ENCODE data around the gene FRMD1.

FRMD1 gene

GRCh38 chr6:168035098-168035660 is 43.8 kb downstream of the FRMD1 start (continued):
- TF ChIP-seq ZNF132 (tag by site-specific recombination; IDR thresholded peaks at IDR 0.05; ENCODE audit: borderline replicate concordance) (no peak), BCL11A (tag by site-specific recombination; IDR thresholded peaks at IDR 0.05; ENCODE audit: low read depth) (no peak), ZNF175 (tag by site-specific recombination; IDR thresholded peaks at IDR 0.05) (no peak), ZNF777 (tag by site-specific recombination; IDR thresholded peaks at IDR 0.05; ENCODE audit: borderline replicate concordance) (peak; percentile 72; the same call in 1 of the 2 replicates), ZNF791 (tag by site-specific recombination; IDR thresholded peaks at IDR 0.05) (no peak), ZBTB21 (tag by site-specific recombination; IDR thresholded peaks at IDR 0.05) (no peak), ZIC2 (tag by site-specific recombination; IDR thresholded peaks at IDR 0.05) (peak; percentile 83), ZNF530 (tag by site-specific recombination; IDR thresholded peaks at IDR 0.05; ENCODE audit: low read depth) (no peak), ZNF248 (tag by site-specific recombination; IDR thresholded peaks at IDR 0.05) (no peak), ZNF629 (tag by site-specific recombination; IDR thresholded peaks at IDR 0.05) (no peak), ZNF580 (tag by site-specific recombination; IDR thresholded peaks at IDR 0.05) (no peak), ZFP37 (tag by site-specific recombination; IDR thresholded peaks at IDR 0.05) (no peak), SP2 (tag by site-specific recombination; IDR thresholded peaks at IDR 0.05) (peak; percentile 65), ZNF16 (tag by site-specific recombination; IDR thresholded peaks at IDR 0.05; ENCODE audit: low read depth) (no peak), ZNF645 (tag by site-specific recombination; IDR thresholded peaks at IDR 0.05) (no peak), ZNF24 (tag by site-specific recombination; IDR thresholded peaks at IDR 0.05) (no peak), GLI2 (tag by site-specific recombination; IDR thresholded peaks at IDR 0.05; ENCODE audit: borderline replicate concordance, low read depth) (no peak), HOXD13 (CRISPR knock-in tag; IDR thresholded peaks at IDR 0.05; ENCODE audit: borderline replicate concordance) (no peak), ZSCAN18 (tag by site-specific recombination; IDR thresholded peaks at IDR 0.05) (no peak), GFI1B (tag by site-specific recombination; IDR thresholded peaks at IDR 0.05) (no peak), ZSCAN30 (tag by site-specific recombination; IDR thresholded peaks at IDR 0.05) (0 out of 2 replicates have a peak, but pooled peaks have one; percentile 21), ZNF768 (tag by site-specific recombination; IDR thresholded peaks at IDR 0.05) (0 out of 2 replicates have a peak, but pooled peaks have one; percentile 4), ZNF404 (tag by site-specific recombination; IDR thresholded peaks at IDR 0.05) (no peak), ZNF48 (tag by site-specific recombination; IDR thresholded peaks at IDR 0.05) (no peak), ZNF18 (tag by site-specific recombination; IDR thresholded peaks at IDR 0.05) (peak; percentile 94), ZBTB26 (tag by site-specific recombination; optimal IDR thresholded peaks at IDR 0.05) (peak; percentile 63), ZNF654 (tag by site-specific recombination; IDR thresholded peaks at IDR 0.05; ENCODE audit: low read depth) (no peak), ZBTB10 (tag by site-specific recombination; IDR thresholded peaks at IDR 0.05) (no peak), SALL2 (tag by site-specific recombination; IDR thresholded peaks at IDR 0.05; ENCODE audit: borderline replicate concordance) (no peak), ZNF114 (tag by site-specific recombination; IDR thresholded peaks at IDR 0.05) (no peak)
